ENCODE results near the gene CCDC14. TPM values are rescaled to one million over a fixed set of nuclear protein-coding genes. Genes with fewer than 3 reads are reported as not detected.

Gene CCDC14
- total and polyA plus RNA-seq, 2 of the 4 experiments (the other 2 are of a cell fraction) = 82.1 to 109 TPM

GRCh38 chr3:123936400-123936799 lies 24.6 kb downstream of the CCDC14 start:
- no peak overlapping the region for H2BK120ac ChIP-seq (ENCODE audit: low read depth, low read length)
- H4K8ac ChIP-seq (ENCODE audit: low read depth in 2 of 2, low read length in 2 of 2) = no peak overlapping the region; a peak in 1 of 4 replicates
- H3K23ac ChIP-seq (ENCODE audit: low read depth, low read length) = no peak overlapping the region
- H3K4me1 ChIP-seq (ENCODE audit: control insufficient read depth, insufficient read depth, low read length) = peaks cover 2% of the 10 kb centered on the region; the same call in 1 of the 2 replicates
- no peaks in the 10 kb centered on the region for H3K9me3 ChIP-seq (ENCODE audit: control insufficient read depth, insufficient read depth, low read length)
- no peak overlapping the region for H4K5ac ChIP-seq (ENCODE audit: low read depth, low read length)
- H3K9ac ChIP-seq (ENCODE audit: low read depth, low read length) = no peak overlapping the region
- H3K4ac ChIP-seq (ENCODE audit: low read depth, low read length) = no peak overlapping the region
- H3K27me3 ChIP-seq (ENCODE audit: control insufficient read depth, insufficient read depth, low read length) = no peaks in the 10 kb centered on the region
- no peak overlapping the region for H2BK15ac ChIP-seq (ENCODE audit: low read depth, low read length)
- peaks cover 11% of the 10 kb centered on the region in 2 experiments; a peak in 2 of 4 replicates for H3K79me1 ChIP-seq (ENCODE audit: low read depth in 1 of 2, low read length in 2 of 2)
- intact Hi-C loops (cut with micrococcal nuclease) (no loop called here), in situ Hi-C loops (cut with MboI; ENCODE audit: low sequenced_read_pairs) (no loop called here), dilution Hi-C loops (cut with HindIII; ENCODE audit: low sequenced_read_pairs, unreplicated experiment) (no loop called here)
- no peak for TF ChIP-seq CHD1 (IDR thresholded peaks at IDR 0.05; ENCODE audit: low read depth, low read length)
- no peak for TF ChIP-seq POLR2A (IDR thresholded peaks at IDR 0.05; ENCODE audit: low read depth, low read length)
- TF ChIP-seq ELK1 (IDR thresholded peaks at IDR 0.05; ENCODE audit: borderline replicate concordance, low read depth, low read length) = no peak
- no peak for TF ChIP-seq NFE2L2 (IDR thresholded peaks at IDR 0.05; ENCODE audit: low read depth, low read length)
- no peak for TF ChIP-seq RAD21 (IDR thresholded peaks at IDR 0.05; ENCODE audit: low read length)
- TF ChIP-seq CEBPB (IDR thresholded peaks at IDR 0.05; ENCODE audit: low read depth, low read length) = no peak
- no peak for TF ChIP-seq BHLHE40 (IDR thresholded peaks at IDR 0.05; ENCODE audit: low read depth, low read length)
- TF ChIP-seq CTCF (conservative IDR thresholded peaks at IDR 0.05; ENCODE audit: low read depth, low read length) = no peak
- no peak for TF ChIP-seq MAFK (IDR thresholded peaks at IDR 0.05; ENCODE audit: low read depth, low read length)
- TF ChIP-seq MAZ (IDR thresholded peaks at IDR 0.05; ENCODE audit: borderline replicate concordance, low read depth, low read length) = no peak
- TF ChIP-seq RCOR1 (IDR thresholded peaks at IDR 0.05; ENCODE audit: insufficient replicate concordance, low read length) = no peak
- TF ChIP-seq MXI1 (IDR thresholded peaks at IDR 0.05; ENCODE audit: borderline replicate concordance, low read depth, low read length) = no peak
- TF ChIP-seq RFX5 (IDR thresholded peaks at IDR 0.05; ENCODE audit: low read depth, low read length) = no peak
- TF ChIP-seq SMC3 (IDR thresholded peaks at IDR 0.05; ENCODE audit: low read depth, low read length) = no peak
- no peak for TF ChIP-seq USF2 (IDR thresholded peaks at IDR 0.05; ENCODE audit: low read depth, low read length)
- TF ChIP-seq FOS (IDR thresholded peaks at IDR 0.05; ENCODE audit: low read depth, low read length) = no peak
- H2AK9ac ChIP-seq (replicated peaks; ENCODE audit: low read depth, low read length, poor library complexity) = no peak overlapping the region
- no peak overlapping the region for H3K14ac ChIP-seq (replicated peaks; ENCODE audit: low read depth, low read length)
- no TSS peak for BruUV-seq (replicated peaks)
- no peak for ATAC-seq (ENCODE audit: low read depth)
- H2BK5ac ChIP-seq (ENCODE audit: low read depth, low read length, poor library complexity, severe bottlenecking) = peak overlapping the region; percentile 26
- H3K18ac ChIP-seq (ENCODE audit: low read depth, low read length) = no peak overlapping the region; the same call in 1 of the 2 replicates
- H2AFZ ChIP-seq (replicated peaks; ENCODE audit: low read length, poor library complexity) = no peak overlapping the region
- H2AK5ac ChIP-seq (ENCODE audit: low read depth, low read length) = no peak overlapping the region; the same call in 1 of the 2 replicates
- no peak overlapping the region for H3K4me2 ChIP-seq (ENCODE audit: low read depth, low read length)
- DNase-seq = no peak
- no peak overlapping the region for H3K4me3 ChIP-seq (ENCODE audit: insufficient read depth, low read depth, low read length)
- ChIA-PET POLR2A (ENCODE audit: unreplicated experiment) (no interaction called here), CTCF (no interaction called here)
- no peaks in the 10 kb centered on the region for H4K20me1 ChIP-seq (ENCODE audit: insufficient read depth, low read length)
- WGBS, 2 experiments (ENCODE audit: extremely low coverage in 2 of 2, insufficient read length in 1 of 2) = no CpG with 5 or more reads among the region's 2 CpGs
- H3K56ac ChIP-seq (ENCODE audit: extremely low read depth, insufficient read depth, low read length) = no peak overlapping the region
- peaks cover 11% of the 10 kb centered on the region for H3K36me3 ChIP-seq (ENCODE audit: control insufficient read depth, insufficient read depth, low read length)
- H4K91ac ChIP-seq (ENCODE audit: insufficient read depth, low read depth, low read length) = no peak overlapping the region
- H3K27ac ChIP-seq (ENCODE audit: insufficient read depth, low read length) = no peak overlapping the region
- H3K9me1 ChIP-seq (ENCODE audit: insufficient read depth, low read length) = no peaks in the 10 kb centered on the region
- no peak overlapping the region for H2BK20ac ChIP-seq (ENCODE audit: low read depth, low read length)
